ENCODE measurements around the gene AQP12B.

AQP12B gene

GRCh38 chr2:240644859-240645301 lies 37.8 kb downstream of the AQP12B start:
- no peak for TF ChIP-seq ZFP30 (CRISPR knock-in tag; IDR thresholded peaks at IDR 0.05)
- no peak for TF ChIP-seq CSRNP3 (CRISPR knock-in tag; IDR thresholded peaks at IDR 0.05)
- no peak for TF ChIP-seq TOX (CRISPR knock-in tag; IDR thresholded peaks at IDR 0.05; ENCODE audit: borderline replicate concordance)
- ATAC-seq: no peak

GRCh38 chr2:240644171-240644651 lies 38.5 kb downstream of the AQP12B start:
- TF ChIP-seq TCF4 (CRISPR knock-in tag; IDR thresholded peaks at IDR 0.05; ENCODE audit: borderline replicate concordance) (no peak), ZNF565 (CRISPR knock-in tag; conservative IDR thresholded peaks at IDR 0.05; ENCODE audit: low read depth) (no peak), CSRNP3 (CRISPR knock-in tag; IDR thresholded peaks at IDR 0.05) (no peak), ZC3H10 (CRISPR knock-in tag; IDR thresholded peaks at IDR 0.05) (no peak), RARB (CRISPR knock-in tag; IDR thresholded peaks at IDR 0.05) (no peak), ZFP3 (CRISPR knock-in tag; IDR thresholded peaks at IDR 0.05) (no peak), OSR1 (CRISPR knock-in tag; IDR thresholded peaks at IDR 0.05) (no peak), ZNF8 (CRISPR knock-in tag; IDR thresholded peaks at IDR 0.05) (no peak), CREB5 (CRISPR knock-in tag; IDR thresholded peaks at IDR 0.05; ENCODE audit: low read depth) (no peak), ZNF70 (CRISPR knock-in tag; IDR thresholded peaks at IDR 0.05) (no peak)
- no peak for ATAC-seq

GRCh38 chr2:240643811-240644150 lies 38.9 kb downstream of the AQP12B start:
- TF ChIP-seq PATZ1 (CRISPR knock-in tag; IDR thresholded peaks at IDR 0.05; ENCODE audit: borderline replicate concordance) (no peak), ARNTL (CRISPR knock-in tag; IDR thresholded peaks at IDR 0.05; ENCODE audit: borderline replicate concordance, low read depth) (no peak), SNAI2 (CRISPR knock-in tag; IDR thresholded peaks at IDR 0.05) (no peak), ZNF8 (CRISPR knock-in tag; IDR thresholded peaks at IDR 0.05) (no peak), TCF4 (CRISPR knock-in tag; IDR thresholded peaks at IDR 0.05; ENCODE audit: borderline replicate concordance) (no peak), PPARA (CRISPR knock-in tag; IDR thresholded peaks at IDR 0.05; ENCODE audit: borderline replicate concordance) (no peak), ZC3H10 (CRISPR knock-in tag; IDR thresholded peaks at IDR 0.05) (no peak), CSDC2 (CRISPR knock-in tag; IDR thresholded peaks at IDR 0.05) (no peak), ISL1 (CRISPR knock-in tag; IDR thresholded peaks at IDR 0.05) (no peak), ZFP30 (CRISPR knock-in tag; IDR thresholded peaks at IDR 0.05) (no peak), TSHZ2 (CRISPR knock-in tag; IDR thresholded peaks at IDR 0.05) (no peak), ESRRG (CRISPR knock-in tag; IDR thresholded peaks at IDR 0.05) (no peak), ZFP3 (CRISPR knock-in tag; IDR thresholded peaks at IDR 0.05) (no peak), POU6F1 (CRISPR knock-in tag; IDR thresholded peaks at IDR 0.05; ENCODE audit: borderline replicate concordance, low read depth) (no peak), TOX (CRISPR knock-in tag; IDR thresholded peaks at IDR 0.05; ENCODE audit: borderline replicate concordance) (no peak), CREB5 (CRISPR knock-in tag; IDR thresholded peaks at IDR 0.05; ENCODE audit: low read depth) (no peak), BACH2 (CRISPR knock-in tag; IDR thresholded peaks at IDR 0.05; ENCODE audit: borderline replicate concordance) (no peak), CSRNP3 (CRISPR knock-in tag; IDR thresholded peaks at IDR 0.05) (no peak), GLIS3 (CRISPR knock-in tag; IDR thresholded peaks at IDR 0.05) (no peak)
- ATAC-seq: no peak

Data from SK-N-SH treated with all-trans-retinoic acid at 6 μM for 48 hours (cell line).